Measurements from ENCODE around the gene OR2W1. TPM values are rescaled to one million over a fixed set of nuclear protein-coding genes. Genes with fewer than 3 reads are reported as not detected.

Gene OR2W1
- total RNA-seq, 4 donors from 2014 or later, result not detected

DNA sequence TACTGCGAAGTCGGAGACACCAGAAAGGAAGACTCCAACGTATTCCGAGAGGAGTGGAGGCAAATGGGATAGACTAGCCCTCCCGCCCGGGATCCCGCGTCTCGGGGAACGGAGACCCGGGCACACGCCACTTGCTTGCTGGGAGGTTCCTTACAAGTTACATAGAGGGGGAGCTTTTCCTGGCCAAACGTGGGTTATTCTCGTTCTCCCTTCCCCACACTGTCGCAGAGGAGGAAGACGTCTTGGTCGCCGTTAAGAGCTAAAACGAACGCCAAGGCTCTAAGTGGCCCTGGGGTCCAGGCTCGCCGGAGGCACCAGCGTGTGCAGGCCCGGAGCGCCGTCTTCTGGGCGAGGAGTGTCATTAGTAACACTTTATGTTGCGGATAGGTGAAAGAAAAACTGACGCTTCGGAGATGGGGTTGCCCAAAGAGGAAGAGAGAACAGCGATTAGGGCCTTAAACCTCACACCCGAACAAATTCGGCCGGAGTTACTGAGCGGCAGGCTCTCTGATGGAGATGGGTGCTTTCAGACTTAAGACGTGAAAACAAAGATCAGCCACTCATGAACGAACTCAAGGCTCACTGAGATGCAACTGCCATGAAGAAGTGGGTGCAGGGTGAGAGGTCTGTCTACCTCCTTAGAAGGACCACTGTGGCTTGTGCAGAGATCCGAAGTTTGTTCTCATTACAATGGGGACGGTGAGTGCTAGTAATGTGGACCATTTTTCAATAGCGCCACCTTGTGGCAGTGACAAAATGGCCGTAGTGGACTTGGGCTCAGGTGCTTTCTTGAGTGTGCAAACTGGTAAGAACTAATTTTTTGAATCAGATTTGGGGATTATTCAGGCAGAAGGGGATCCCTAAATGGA is 28.2 kb downstream of the OR2W1 start:
- TF ChIP-seq, protein P1, sequence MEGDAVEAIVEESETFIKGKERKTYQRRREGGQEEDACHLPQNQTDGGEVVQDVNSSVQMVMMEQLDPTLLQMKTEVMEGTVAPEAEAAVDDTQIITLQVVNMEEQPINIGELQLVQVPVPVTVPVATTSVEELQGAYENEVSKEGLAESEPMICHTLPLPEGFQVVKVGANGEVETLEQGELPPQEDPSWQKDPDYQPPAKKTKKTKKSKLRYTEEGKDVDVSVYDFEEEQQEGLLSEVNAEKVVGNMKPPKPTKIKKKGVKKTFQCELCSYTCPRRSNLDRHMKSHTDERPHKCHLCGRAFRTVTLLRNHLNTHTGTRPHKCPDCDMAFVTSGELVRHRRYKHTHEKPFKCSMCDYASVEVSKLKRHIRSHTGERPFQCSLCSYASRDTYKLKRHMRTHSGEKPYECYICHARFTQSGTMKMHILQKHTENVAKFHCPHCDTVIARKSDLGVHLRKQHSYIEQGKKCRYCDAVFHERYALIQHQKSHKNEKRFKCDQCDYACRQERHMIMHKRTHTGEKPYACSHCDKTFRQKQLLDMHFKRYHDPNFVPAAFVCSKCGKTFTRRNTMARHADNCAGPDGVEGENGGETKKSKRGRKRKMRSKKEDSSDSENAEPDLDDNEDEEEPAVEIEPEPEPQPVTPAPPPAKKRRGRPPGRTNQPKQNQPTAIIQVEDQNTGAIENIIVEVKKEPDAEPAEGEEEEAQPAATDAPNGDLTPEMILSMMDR (IDR thresholded peaks at IDR 0.05; ENCODE audit: low read depth), result no peak

DNA sequence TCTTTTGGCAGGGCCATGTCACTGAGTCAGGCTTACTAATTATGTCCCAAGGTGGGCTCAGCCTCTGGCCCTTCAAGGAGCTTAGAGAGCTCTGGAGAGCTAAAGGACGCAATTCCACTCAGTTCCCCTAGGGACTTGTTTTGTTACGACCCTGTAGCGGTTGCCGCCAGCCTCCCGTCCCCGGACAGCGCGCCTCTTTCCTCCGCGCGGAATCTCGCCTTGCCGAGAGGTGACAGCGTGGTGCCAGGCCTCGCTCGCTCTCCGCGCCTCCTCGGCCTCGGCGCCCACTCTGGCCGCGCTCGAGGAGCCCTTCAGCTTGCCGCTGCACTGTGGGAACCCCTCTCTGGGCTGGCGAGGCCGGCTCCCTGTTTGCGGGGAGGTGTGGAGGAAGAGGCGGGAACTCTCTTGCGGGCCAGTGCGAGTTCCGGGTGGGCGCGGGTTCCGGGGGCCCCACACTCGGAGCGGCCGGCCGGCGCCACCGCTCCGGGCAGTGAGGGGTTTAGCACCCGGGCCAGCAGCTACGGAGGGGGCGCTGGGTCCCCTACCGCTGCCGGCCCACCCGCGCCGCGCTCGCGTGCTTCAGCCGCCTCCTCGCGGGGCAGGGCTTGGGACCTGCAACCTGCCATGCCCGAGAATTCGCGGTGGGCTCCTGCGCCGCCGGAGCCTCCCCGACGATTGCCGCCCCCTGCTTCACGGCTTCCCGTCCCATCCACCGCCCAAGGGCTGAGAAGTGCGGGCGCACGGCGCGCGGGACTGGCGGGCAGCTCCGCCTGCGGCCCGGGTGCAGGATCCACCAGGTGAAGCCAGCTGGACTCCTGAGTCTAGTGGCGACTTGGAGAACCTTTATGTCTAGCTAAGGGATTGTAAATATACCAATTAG is 30.0 kb downstream of the OR2W1 start:
- TF ChIP-seq, protein P1 (IDR thresholded peaks at IDR 0.05; ENCODE audit: low read depth), result no peak

DNA sequence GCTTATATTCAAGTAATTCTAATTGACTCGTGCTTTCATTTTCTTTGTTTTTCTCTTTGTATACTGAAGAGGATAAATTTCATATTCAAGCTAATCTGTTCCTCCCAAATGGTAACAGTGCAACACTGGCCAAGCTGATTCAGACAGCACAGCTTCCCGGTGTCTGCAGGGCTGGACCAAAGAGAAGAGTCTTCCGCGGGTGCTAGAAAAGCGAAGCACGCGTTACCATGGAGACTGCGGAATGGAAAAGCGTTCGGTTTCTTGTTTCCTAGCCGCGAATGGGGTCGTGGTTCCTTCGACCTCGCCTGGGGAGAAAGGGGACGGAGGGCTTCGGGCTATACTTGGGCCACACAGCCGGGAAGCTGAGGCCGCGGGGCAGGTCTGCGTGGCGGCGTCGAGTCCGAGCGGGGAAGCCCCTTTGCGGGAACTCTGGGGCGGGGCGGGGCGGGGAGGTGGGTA is 33.7 kb downstream of the OR2W1 start:
- TF ChIP-seq, protein P1 (IDR thresholded peaks at IDR 0.05; ENCODE audit: low read depth), result no peak

DNA sequence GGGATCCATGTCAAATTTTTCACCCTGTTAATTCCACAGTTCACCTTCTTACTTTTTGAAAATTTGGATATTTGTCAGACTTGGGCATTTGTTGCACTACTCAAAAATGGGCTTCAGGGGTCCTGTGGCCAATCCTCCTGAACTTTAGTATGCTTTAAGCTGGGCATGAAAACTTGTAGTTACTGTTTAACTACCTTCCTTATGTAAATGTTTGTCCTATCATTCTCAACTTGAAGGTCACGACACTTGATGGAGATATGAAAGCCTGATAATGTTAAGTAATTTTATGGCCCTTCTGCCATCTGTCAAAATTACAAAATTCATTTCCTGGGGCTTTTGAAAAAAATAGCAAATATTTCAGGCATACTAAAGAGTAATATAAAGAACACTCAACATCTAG is 35.6 kb downstream of the OR2W1 start:
- TF ChIP-seq, protein P1 (IDR thresholded peaks at IDR 0.05; ENCODE audit: low read depth), result no peak

DNA sequence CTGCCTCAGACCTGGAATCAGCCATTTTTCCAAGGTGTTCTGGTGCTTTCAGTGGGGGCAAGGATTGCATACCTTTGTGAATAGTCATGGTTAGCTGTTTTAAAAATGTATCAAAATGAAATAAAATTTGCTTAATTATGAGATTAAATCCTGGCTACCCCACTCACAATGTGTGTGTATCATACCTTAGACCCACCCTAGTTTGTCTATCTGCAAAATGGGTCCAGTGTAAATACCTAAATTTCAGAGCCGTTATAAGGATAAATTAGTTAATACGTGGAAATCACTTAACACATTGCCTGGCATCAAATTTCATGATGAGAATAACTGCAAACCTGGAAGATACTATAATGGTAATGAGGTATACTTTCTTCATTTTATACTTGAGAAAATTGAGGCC is 36.9 kb downstream of the OR2W1 start:
- TF ChIP-seq, protein P1 (IDR thresholded peaks at IDR 0.05; ENCODE audit: low read depth), result no peak

DNA sequence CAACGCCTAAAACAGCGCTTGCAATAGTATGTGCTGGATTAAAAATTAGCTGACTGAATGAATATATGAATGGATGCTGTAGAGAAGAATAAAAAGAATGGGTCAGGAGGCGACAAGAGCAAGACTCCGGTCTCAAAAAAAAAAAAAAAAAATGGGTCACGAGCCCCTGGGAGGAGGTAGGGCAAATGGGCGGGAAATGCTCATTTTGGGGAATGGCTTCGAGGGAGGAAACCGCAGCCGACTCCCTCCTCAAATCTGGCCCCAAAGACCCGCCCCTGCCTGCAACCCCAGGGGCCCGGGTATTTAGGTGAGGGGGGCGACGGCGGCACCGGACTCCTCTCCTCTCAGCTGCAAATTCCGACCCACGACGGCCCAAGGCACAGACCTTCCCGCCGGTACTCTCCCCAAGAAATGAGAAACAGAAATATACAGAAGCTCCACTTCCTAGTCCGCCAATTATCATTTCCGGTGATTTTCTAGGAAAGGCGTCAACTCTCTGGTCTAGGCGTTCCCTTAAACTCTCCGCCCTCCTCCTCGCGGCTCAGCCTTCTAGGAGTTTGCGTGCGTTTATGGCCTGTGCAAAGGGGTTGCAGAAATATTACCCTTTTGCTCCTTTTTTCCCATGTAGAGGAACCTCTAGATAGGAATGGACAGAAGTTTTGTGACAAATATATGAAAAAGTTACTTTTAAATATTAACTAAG is 39.6 kb downstream of the OR2W1 start, which contains the start of gene ZNF311:
TSS of gene ZNF311 (minus strand) at position 133 of the 703 bp plus-strand sequence. CDS start 1,361 bp downstream, outside the sequence.
- TF ChIP-seq, protein P1 (IDR thresholded peaks at IDR 0.05; ENCODE audit: low read depth), result no peak

All from subcutaneous adipose tissue (tissue), 4 donors.